Muscle layer of colon (tissue), 2 donors: Measurements from ENCODE around the gene NNMT.

Experiments used
- H3K27ac ChIP-seq: one replicate; pipeline ENCODE4 v1.7.0; 2013; ENCODE audit warnings: low read depth, mild to moderate bottlenecking, low read length, moderate library complexity
- H3K27me3 ChIP-seq, 2 donors: one replicate each; pipeline ENCODE4 v1.7.0; 2013; ENCODE audit warnings: low read length in 2 of 2, mild to moderate bottlenecking in 2 of 2; ENCODE audit not compliant: insufficient read depth in 2 of 2, control insufficient read depth in 1 of 2
- H3K36me3 ChIP-seq: one replicate; pipeline ENCODE4 v1.7.0; 2013; ENCODE audit warnings: mild to moderate bottlenecking, low read length; ENCODE audit not compliant: insufficient read depth
- H3K4me1 ChIP-seq: one replicate; pipeline ENCODE4 v1.7.0; 2013; ENCODE audit warnings: mild to moderate bottlenecking, low read length; ENCODE audit not compliant: insufficient read depth
- H3K4me3 ChIP-seq, 2 donors: one replicate each; pipeline ENCODE4 v1.7.0; 2013; ENCODE audit warnings: low read length in 2 of 2, low read depth in 1 of 2, mild to moderate bottlenecking in 1 of 2, moderate library complexity in 1 of 2
- H3K9ac ChIP-seq: one replicate; pipeline ENCODE4 v1.7.0; 2013; ENCODE audit warnings: low read length
- H3K9me3 ChIP-seq: one replicate; pipeline ENCODE4 v1.7.0; 2013; ENCODE audit warnings: mild to moderate bottlenecking, low read length
- donor health status: abdominal sarcoma.
- donor health status: Adenocarcinoma of cecum.

NNMT gene

DNA sequence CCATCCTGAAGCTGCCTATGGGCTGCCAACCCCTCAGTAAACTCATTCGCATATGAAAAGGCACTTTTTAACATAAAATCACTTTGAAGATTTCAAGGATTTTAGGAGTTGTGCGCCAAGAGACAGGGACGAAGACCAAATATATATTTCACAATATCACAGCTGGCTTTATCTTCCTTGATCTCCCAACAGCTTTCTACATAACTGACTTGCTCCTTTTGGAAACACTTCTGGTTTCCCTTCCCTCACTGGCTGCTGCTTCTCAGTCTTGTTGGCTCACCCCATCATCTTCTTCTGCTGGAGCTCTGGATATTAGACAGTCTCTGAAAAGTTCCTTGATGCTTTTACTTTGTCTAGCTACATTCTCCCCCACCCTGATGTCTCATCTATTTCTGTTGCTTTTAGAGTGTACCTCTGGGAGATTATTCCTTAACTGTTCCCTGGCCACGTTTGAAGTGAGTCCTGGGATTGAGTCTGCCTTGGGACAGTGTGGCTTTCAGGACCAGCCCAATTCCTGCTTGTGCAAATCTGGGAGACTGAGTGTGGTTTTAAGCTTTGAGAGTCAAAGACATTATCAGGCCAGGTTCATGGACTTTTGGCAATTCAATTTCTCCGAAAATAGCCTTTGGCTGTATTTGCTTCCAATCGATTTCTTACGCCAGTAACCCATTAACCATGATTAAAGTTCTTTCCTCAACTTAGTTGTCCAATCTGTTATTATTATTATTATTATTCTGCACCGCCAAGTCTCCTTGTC is 30.9 kb upstream of the NNMT start:
- H3K36me3 ChIP-seq, result no peaks in the 10 kb centered on the region
- H3K4me1 ChIP-seq, result peaks cover 8% of the 10 kb centered on the region
- H3K27me3 ChIP-seq, result no peaks in the 10 kb centered on the region
- H3K27ac ChIP-seq, result no peak overlapping the region
- no peaks in the 10 kb centered on the region for H3K9me3 ChIP-seq
- H3K9ac ChIP-seq, result no peak overlapping the region
- no peak overlapping the region for H3K4me3 ChIP-seq

DNA sequence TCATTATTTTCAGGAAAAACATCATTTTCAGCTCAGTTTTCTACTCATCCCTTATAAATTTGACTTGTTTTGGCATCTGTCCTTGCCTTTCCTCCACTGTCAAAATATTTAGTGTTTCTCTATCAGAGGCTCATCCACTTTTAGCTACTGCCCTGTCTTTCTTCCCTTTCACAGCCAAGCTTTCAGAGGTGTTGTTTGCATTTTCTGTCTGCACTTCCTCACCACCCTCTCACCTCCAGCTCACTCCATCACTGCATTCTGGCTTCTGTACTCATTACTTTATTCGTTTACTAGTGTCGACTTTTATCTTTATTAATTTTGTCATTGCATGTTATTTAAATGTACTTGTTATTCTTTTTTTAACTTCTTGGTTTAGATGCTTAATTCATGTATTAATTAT is 26.7 kb upstream of the NNMT start:
- no peak overlapping the region for H3K9ac ChIP-seq
- H3K27ac ChIP-seq, result no peak overlapping the region
- H3K36me3 ChIP-seq, result no peaks in the 10 kb centered on the region
- H3K4me3 ChIP-seq, result no peak overlapping the region
- H3K4me1 ChIP-seq, result no peaks in the 10 kb centered on the region
- H3K9me3 ChIP-seq, result no peaks in the 10 kb centered on the region
- H3K27me3 ChIP-seq, result no peaks in the 10 kb centered on the region

- H3K27ac ChIP-seq, result no peak overlapping the region
- H3K9ac ChIP-seq, result no peak overlapping the region
Measured at GRCh38 chr11:114270531-114271270, 25.5 kb upstream of the NNMT start.

GRCh38 chr11:114271316-114271715 is 24.9 kb upstream of the NNMT start:
- no peaks in the 10 kb centered on the region for H3K27me3 ChIP-seq
- H3K27ac ChIP-seq, result no peak overlapping the region
- no peaks in the 10 kb centered on the region for H3K4me1 ChIP-seq
- H3K36me3 ChIP-seq, result no peaks in the 10 kb centered on the region
- no peaks in the 10 kb centered on the region for H3K9me3 ChIP-seq
- H3K9ac ChIP-seq, result no peak overlapping the region
- H3K4me3 ChIP-seq, result no peak overlapping the region

More at GRCh38 chr11:114270531-114271270, 25.5 kb upstream of the NNMT start:
- Histone ChIP-seq H3K4me3 (no peak overlapping the region), H3K36me3 (no peaks in the 10 kb centered on the region), H3K27me3 (no peaks in the 10 kb centered on the region), H3K9me3 (no peaks in the 10 kb centered on the region), H3K4me1 (no peaks in the 10 kb centered on the region)

DNA sequence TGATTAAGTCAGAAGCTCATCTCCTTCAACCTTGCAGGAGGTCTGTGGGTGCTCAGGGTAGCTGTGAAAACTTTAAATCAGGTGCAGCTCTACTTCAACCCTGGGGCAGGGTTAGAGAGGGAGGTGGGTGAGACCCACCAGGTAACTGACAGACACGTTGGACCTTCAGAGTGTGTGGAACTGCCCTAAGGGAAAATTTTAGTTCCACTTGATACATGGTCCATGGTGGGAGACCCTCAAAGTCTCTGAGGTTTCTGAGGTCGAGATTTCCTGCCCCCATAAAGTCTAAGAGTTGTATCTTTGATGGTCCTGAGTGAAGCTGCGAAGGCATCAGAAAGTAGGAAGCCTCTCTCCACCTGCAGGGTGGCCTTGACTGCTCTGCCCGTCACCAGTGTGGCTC is 23.9 kb upstream of the NNMT start:
- no peaks in the 10 kb centered on the region for H3K27me3 ChIP-seq
- H3K36me3 ChIP-seq, result no peaks in the 10 kb centered on the region
- no peak overlapping the region for H3K4me3 ChIP-seq
- no peak overlapping the region for H3K27ac ChIP-seq
- H3K9ac ChIP-seq, result no peak overlapping the region
- no peaks in the 10 kb centered on the region for H3K9me3 ChIP-seq
- H3K4me1 ChIP-seq, result no peaks in the 10 kb centered on the region

- H3K9ac ChIP-seq, result no peak overlapping the region
- H3K36me3 ChIP-seq, result no peaks in the 10 kb centered on the region
- H3K9me3 ChIP-seq, result no peaks in the 10 kb centered on the region
- H3K27ac ChIP-seq, result no peak overlapping the region
- no peaks in the 10 kb centered on the region for H3K4me1 ChIP-seq
- no peak overlapping the region for H3K4me3 ChIP-seq
- H3K27me3 ChIP-seq, result no peaks in the 10 kb centered on the region
Measured at GRCh38 chr11:114273071-114273470, 23.1 kb upstream of the NNMT start.

DNA sequence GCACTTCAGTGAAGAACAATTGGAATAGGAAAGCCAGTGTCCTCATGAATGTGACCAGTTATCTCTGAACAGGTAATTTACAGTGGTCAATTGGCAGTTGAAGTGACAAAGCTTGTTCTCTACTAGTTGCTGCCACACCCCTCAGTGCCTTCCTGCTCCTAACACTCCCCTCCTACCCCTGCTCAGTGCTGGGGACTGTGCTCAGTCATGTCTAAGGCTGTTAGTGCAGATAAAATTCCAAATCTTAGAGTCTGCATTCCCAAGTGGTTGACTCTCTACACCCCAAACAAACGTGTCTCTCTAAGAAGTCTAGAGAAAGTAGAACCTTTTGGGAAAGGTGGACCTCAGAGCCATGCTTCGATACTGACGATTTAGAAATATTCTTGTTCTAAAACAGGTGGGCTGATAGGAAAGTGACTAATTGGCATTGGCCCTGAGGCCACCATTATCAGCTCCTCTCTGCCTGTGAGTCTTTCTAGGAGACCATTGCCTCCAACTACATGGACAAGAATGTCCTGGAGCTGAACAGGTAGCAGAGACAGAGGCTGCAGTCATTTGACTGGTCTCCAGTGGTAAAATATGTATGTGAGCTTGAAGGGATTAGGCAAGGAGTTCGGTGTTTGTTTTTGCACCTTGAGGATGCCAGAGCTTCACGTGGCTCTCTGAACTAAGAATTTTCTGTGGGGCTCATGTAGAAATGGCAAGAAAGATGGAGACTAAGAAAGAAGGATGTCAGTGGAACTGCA is 22.1 kb upstream of the NNMT start:
- no peaks in the 10 kb centered on the region for H3K4me1 ChIP-seq
- no peaks in the 10 kb centered on the region for H3K9me3 ChIP-seq
- H3K4me3 ChIP-seq, result no peak overlapping the region
- H3K27ac ChIP-seq, result no peak overlapping the region
- H3K9ac ChIP-seq, result no peak overlapping the region
- no peaks in the 10 kb centered on the region for H3K27me3 ChIP-seq
- no peaks in the 10 kb centered on the region for H3K36me3 ChIP-seq

- Histone ChIP-seq H3K9ac (no peak overlapping the region), H3K9me3 (no peaks in the 10 kb centered on the region), H3K4me3 (no peak overlapping the region), H3K27ac (no peak overlapping the region), H3K36me3 (no peaks in the 10 kb centered on the region), H3K4me1 (no peaks in the 10 kb centered on the region), H3K27me3 (no peaks in the 10 kb centered on the region)
Measured at GRCh38 chr11:114274637-114275036, 21.6 kb upstream of the NNMT start.

GRCh38 chr11:114275280-114275679 is 20.9 kb upstream of the NNMT start:
- Histone ChIP-seq H3K27me3 (no peaks in the 10 kb centered on the region), H3K9ac (no peak overlapping the region), H3K36me3 (no peaks in the 10 kb centered on the region), H3K4me1 (no peaks in the 10 kb centered on the region), H3K4me3 (no peak overlapping the region), H3K9me3 (no peaks in the 10 kb centered on the region), H3K27ac (no peak overlapping the region)

GRCh38 chr11:114276077-114276476 is 20.1 kb upstream of the NNMT start:
- Histone ChIP-seq H3K27ac (no peak overlapping the region), H3K9me3 (no peaks in the 10 kb centered on the region), H3K27me3 (no peaks in the 10 kb centered on the region), H3K4me1 (no peaks in the 10 kb centered on the region), H3K9ac (no peak overlapping the region), H3K4me3 (no peak overlapping the region), H3K36me3 (no peaks in the 10 kb centered on the region)

- Histone ChIP-seq H3K36me3 (no peaks in the 10 kb centered on the region), H3K27ac (no peak overlapping the region), H3K27me3 (no peaks in the 10 kb centered on the region), H3K4me1 (peaks cover 4% of the 10 kb centered on the region), H3K9me3 (no peaks in the 10 kb centered on the region), H3K9ac (no peak overlapping the region), H3K4me3 (no peak overlapping the region)
Measured at GRCh38 chr11:114277637-114278341, 18.4 kb upstream of the NNMT start.
